HCT116 (cell line): ENCODE measurements around the gene SMCO1. TPM values are rescaled to one million over a fixed set of nuclear protein-coding genes. Genes with fewer than 3 reads are reported as not detected.
A peak's percentile ranks its signal among the peaks of the same experiment; 100 is the strongest.
"Not testable (repeated sequence)": the region's sequence is repeated elsewhere in the genome, so short reads cannot be mapped to it uniquely, and the experiment has no call there.

ENCODE experiments used
- ATAC-seq: fragments of 200-7000 bp; cut with Tn5 transposase; 2 replicates; pipeline ENCODE4 v1.9.1; 2020; ENCODE audit warnings: mild to moderate bottlenecking, moderate library complexity
- BruUV-seq: library from RNA; stranded (reverse); fragments of 400-500 nt; replicated peaks from 2 replicates; lab custom pipeline; 2021; lab: Mats Ljungman, UMichigan
- CTCF ChIA-PET: fragments of 300-600 bp; sonication (Branson Sonifier 250); formaldehyde crosslinking; loops from one replicate; lab custom pipeline; 2021; ENCODE audit warnings: antibody characterized with exemption; lab: Charles Lee
- POLR2A ChIA-PET: fragments of 300-600, 350-600 bp; sonication (Branson Sonifier 250); formaldehyde crosslinking; loops from one replicate; lab custom pipeline; 2021; ENCODE audit warnings: antibody characterized with exemption; lab: Charles Lee
- RAD21 ChIA-PET, 2 experiments: fragments of 300-600 bp; sonication (Branson Sonifier 250); formaldehyde crosslinking; loops; one replicate each; lab custom pipeline; 2023; ENCODE audit warnings: low total read pairs in 2 of 2; ENCODE audit not compliant: uncharacterized antibody in 2 of 2, unreplicated experiment in 2 of 2, low non-redundant PET in 1 of 2; lab: Charles Lee
- DNase-seq: peaks from one replicate; pipeline ENCODE4 v3.0.0-alpha.2; 2010; ENCODE audit warnings: low read depth, low spot score
- H2AFZ ChIP-seq: fragments of 200-600 bp; shearing (Covaris generic), sonication (generic); 2 replicates; pipeline ENCODE4 v1.6.1; 2017; ENCODE audit warnings: low read depth, mixed run types, mixed read lengths, antibody characterized with exemption, low read length; ENCODE audit not compliant: poor library complexity, severe bottlenecking
- H3K27ac ChIP-seq: 2 replicates; pipeline ENCODE4 v1.5.1; 2012; ENCODE audit warnings: low read depth, low read length
- H3K27me3 ChIP-seq: fragments of 200-600 bp; sonication (generic); 2 replicates; pipeline ENCODE4 v1.6.1; 2016; ENCODE audit warnings: mixed run types, low read length, mixed read lengths; ENCODE audit not compliant: insufficient read depth
- H3K36me3 ChIP-seq, 2 experiments: fragments of 200-500 bp in 1 of 2; fragments of 200-600 bp in 1 of 2; sonication (Bioruptor generic) in 1 of 2; sonication (generic) in 1 of 2; 2 replicates each; pipeline versions ENCODE4 v1.5.1 to v1.6.1; 2014 to 2016; ENCODE audit warnings: low read length in 2 of 2, inconsistent platforms in 1 of 2, mixed read lengths in 1 of 2, mixed run types in 1 of 2; ENCODE audit not compliant: insufficient read depth in 2 of 2, control insufficient read depth in 1 of 2
- H3K4me1 ChIP-seq, 2 experiments: fragments of 200-600 bp in 1 of 2; sonication (generic) in 1 of 2; 2 replicates each; pipeline versions ENCODE4 v1.5.1 to v1.6.1; 2012 to 2017; ENCODE audit warnings: low read length in 2 of 2, inconsistent platforms in 1 of 2, mild to moderate bottlenecking in 1 of 2, mixed read lengths in 1 of 2, mixed run types in 1 of 2, moderate library complexity in 1 of 2; ENCODE audit not compliant: insufficient read depth in 2 of 2, control insufficient read depth in 1 of 2
- H3K4me2 ChIP-seq: fragments of 200-600 bp; sonication (generic); 2 replicates; pipeline ENCODE4 v1.6.1; 2017; ENCODE audit warnings: mixed run types, low read length, mixed read lengths
- H3K4me3 ChIP-seq, 2 experiments: fragments of 200-600 bp in 1 of 2; sonication (generic) in 1 of 2; replicated peaks in 1 of 2; 2 replicates each; pipeline ENCODE4 v1.5.1; 2011 to 2016; ENCODE audit warnings: low read length in 2 of 2, control low read depth in 1 of 2, low read depth in 1 of 2, mild to moderate bottlenecking in 1 of 2, mixed read lengths in 1 of 2, mixed run types in 1 of 2
- H3K79me2 ChIP-seq: fragments of 200-600 bp; sonication (generic); 2 replicates; pipeline ENCODE4 v1.6.1; 2017; ENCODE audit warnings: mild to moderate bottlenecking, mixed run types, low read length, moderate library complexity, mixed read lengths; ENCODE audit not compliant: insufficient read depth
- H3K9ac ChIP-seq: fragments of 200-600 bp; sonication (generic); 2 replicates; pipeline ENCODE4 v1.6.1; 2016; ENCODE audit warnings: low read length, mixed read lengths
- H3K9me2 ChIP-seq: fragments of 200-600 bp; sonication (generic), shearing (Covaris generic); 2 replicates; pipeline ENCODE4 v1.6.1; 2017; ENCODE audit warnings: mixed run types, mild to moderate bottlenecking, moderate library complexity; ENCODE audit not compliant: insufficient read depth
- H3K9me3 ChIP-seq, 2 experiments: fragments of 200-500 bp in 1 of 2; fragments of 200-600 bp in 1 of 2; sonication (Bioruptor generic) in 1 of 2; sonication (generic) in 1 of 2; 2 replicates each; pipeline ENCODE4 v1.6.1; 2014 to 2017; ENCODE audit warnings: low read length in 2 of 2, mixed read lengths in 2 of 2, inconsistent platforms in 1 of 2, low read depth in 1 of 2, mild to moderate bottlenecking in 1 of 2, mixed run types in 1 of 2, moderate library complexity in 1 of 2; ENCODE audit not compliant: control insufficient read depth in 1 of 2, insufficient read depth in 1 of 2
- H4K20me1 ChIP-seq: fragments of 200-600 bp; sonication (generic), shearing (Covaris generic); 2 replicates; pipeline ENCODE4 v1.6.1; 2017; ENCODE audit warnings: mixed run types, mild to moderate bottlenecking, moderate library complexity; ENCODE audit not compliant: insufficient read depth
- CBX3 ChIP-seq: IDR thresholded peaks from 2 replicates; pipeline ENCODE4 v1.6.1; 2012; ENCODE audit warnings: low read depth
- SIN3A ChIP-seq: IDR thresholded peaks from 2 replicates; pipeline ENCODE4 v1.6.1; 2012; ENCODE audit warnings: low read depth
- intact Hi-C: fragments of 100-400 bp; cut with micrococcal nuclease; formaldehyde crosslinking; loops from 2 replicates; pipeline ENCODE4 v1.10.0; 2022
- total RNA-seq: library from RNA; stranded (reverse); gene quantifications from one replicate; pipeline ENCODE4 v1.2.1, GENCODE V29; 2021; ENCODE audit not compliant: unreplicated experiment

SMCO1 gene
- total RNA-seq, 1 experiment from 2014 or later: not detected

- POLR2A ChIA-PET, H3K9me3 ChIP-seq, H3K27me3 ChIP-seq, CTCF ChIA-PET, ATAC-seq, RAD21 ChIA-PET, H3K4me3 ChIP-seq, H3K79me2 ChIP-seq, H3K9me2 ChIP-seq, H4K20me1 ChIP-seq, H3K9ac ChIP-seq, H3K4me2 ChIP-seq, intact Hi-C loops, H2AFZ ChIP-seq, H3K36me3 ChIP-seq, DNase-seq, H3K27ac ChIP-seq, BruUV-seq, H3K4me1 ChIP-seq: not testable (repeated sequence)
Observed at GRCh38 chr3:196511108-196511507, 4.0 kb downstream of the SMCO1 start.

- intact Hi-C loops: loop anchor here (10.0 kb wide), 1 partner anchor 192 kb away; the partner anchor contains the start of gene DYNLT2B
- BruUV-seq: no TSS peak
- no peak overlapping the region for H3K4me2 ChIP-seq
- H3K9me3 ChIP-seq: peaks cover 0 to 6% of the 10 kb centered on the region in 2 experiments; a peak in 1 of 4 replicates
- H3K27ac ChIP-seq: no peak overlapping the region
- H3K36me3 ChIP-seq: 0 out of 4 replicates have a peak, but pooled peaks cover 0 to under 1% of the 10 kb centered on the region in 2 experiments
- H3K9me2 ChIP-seq: no peaks in the 10 kb centered on the region
- DNase-seq: no peak
- no peak overlapping the region for H2AFZ ChIP-seq
- H4K20me1 ChIP-seq: peaks cover 2% of the 10 kb centered on the region; the same call in 1 of the 2 replicates
- RAD21 ChIA-PET: no interaction called here
- H3K79me2 ChIP-seq: peaks cover 18% of the 10 kb centered on the region
- no peak for ATAC-seq
- CTCF ChIA-PET: no interaction called here
- TF ChIP-seq CBX3 (peak; percentile 53; the same call in 1 of the 2 replicates), SIN3A (no peak)
- no peak overlapping the region for H3K9ac ChIP-seq
- H3K27me3 ChIP-seq: no peaks in the 10 kb centered on the region
- POLR2A ChIA-PET: no interaction called here
- H3K4me3 ChIP-seq: no peak overlapping the region
- peaks cover 4 to 10% of the 10 kb centered on the region in 2 experiments; a peak in 3 of 4 replicates for H3K4me1 ChIP-seq
Observed at GRCh38 chr3:196506687-196507086, 8.5 kb downstream of the SMCO1 start.
